ENCODE measurements around the gene COL23A1.
"Not testable (repeated sequence)": the region's sequence is repeated elsewhere in the genome, so short reads cannot be mapped to it uniquely, and the experiment has no call there.

COL23A1 gene

GRCh38 chr5:178199581-178200434 lies 390.4 kb downstream of the COL23A1 start:
- DNase-seq, result no peak

- no peak for DNase-seq
These were observed 391.5 kb downstream of the COL23A1 start for GRCh38 chr5:178198706-178199105.

GRCh38 chr5:178198151-178198550 lies 392.0 kb downstream of the COL23A1 start:
- DNase-seq, result not testable (repeated sequence)

- no peak for DNase-seq
These were observed 393.2 kb downstream of the COL23A1 start for GRCh38 chr5:178196986-178197385.

- DNase-seq, result no peak
These were observed 393.8 kb downstream of the COL23A1 start for GRCh38 chr5:178196281-178196812.

GRCh38 chr5:178194026-178194425 lies 396.2 kb downstream of the COL23A1 start:
- no peak for DNase-seq

GRCh38 chr5:178193251-178193809 lies 396.9 kb downstream of the COL23A1 start:
- DNase-seq, result no peak

- no peak for DNase-seq
These were observed 397.4 kb downstream of the COL23A1 start for GRCh38 chr5:178192787-178193186.

GRCh38 chr5:178192244-178192643 lies 397.9 kb downstream of the COL23A1 start:
- DNase-seq, result no peak

- no peak for DNase-seq
These were observed 398.5 kb downstream of the COL23A1 start for GRCh38 chr5:178191661-178192060.

GRCh38 chr5:178189433-178189832 lies 400.8 kb downstream of the COL23A1 start:
- no peak for DNase-seq

Measured in DMS79 treated with DMSO at 0.1 percent for 48 hours (cell line).